Measurements from ENCODE around the gene AGBL1.

- TF ChIP-seq, protein P1, sequence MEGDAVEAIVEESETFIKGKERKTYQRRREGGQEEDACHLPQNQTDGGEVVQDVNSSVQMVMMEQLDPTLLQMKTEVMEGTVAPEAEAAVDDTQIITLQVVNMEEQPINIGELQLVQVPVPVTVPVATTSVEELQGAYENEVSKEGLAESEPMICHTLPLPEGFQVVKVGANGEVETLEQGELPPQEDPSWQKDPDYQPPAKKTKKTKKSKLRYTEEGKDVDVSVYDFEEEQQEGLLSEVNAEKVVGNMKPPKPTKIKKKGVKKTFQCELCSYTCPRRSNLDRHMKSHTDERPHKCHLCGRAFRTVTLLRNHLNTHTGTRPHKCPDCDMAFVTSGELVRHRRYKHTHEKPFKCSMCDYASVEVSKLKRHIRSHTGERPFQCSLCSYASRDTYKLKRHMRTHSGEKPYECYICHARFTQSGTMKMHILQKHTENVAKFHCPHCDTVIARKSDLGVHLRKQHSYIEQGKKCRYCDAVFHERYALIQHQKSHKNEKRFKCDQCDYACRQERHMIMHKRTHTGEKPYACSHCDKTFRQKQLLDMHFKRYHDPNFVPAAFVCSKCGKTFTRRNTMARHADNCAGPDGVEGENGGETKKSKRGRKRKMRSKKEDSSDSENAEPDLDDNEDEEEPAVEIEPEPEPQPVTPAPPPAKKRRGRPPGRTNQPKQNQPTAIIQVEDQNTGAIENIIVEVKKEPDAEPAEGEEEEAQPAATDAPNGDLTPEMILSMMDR (IDR thresholded peaks at IDR 0.05; ENCODE audit: insufficient read depth, low read depth, low read length): no peak
- TF ChIP-seq EZH2 (IDR thresholded peaks at IDR 0.05; ENCODE audit: insufficient read depth, low read length): no peak
Measured at GRCh38 chr15:86493884-86494283, 414.2 kb downstream of the AGBL1 start.
